ENCODE results near the gene FAM83B. TPM values are rescaled to one million over a fixed set of nuclear protein-coding genes. Genes with fewer than 3 reads are reported as not detected.

FAM83B gene
- total RNA-seq, 1 experiment from 2014 or later = 3.9 TPM

DNA sequence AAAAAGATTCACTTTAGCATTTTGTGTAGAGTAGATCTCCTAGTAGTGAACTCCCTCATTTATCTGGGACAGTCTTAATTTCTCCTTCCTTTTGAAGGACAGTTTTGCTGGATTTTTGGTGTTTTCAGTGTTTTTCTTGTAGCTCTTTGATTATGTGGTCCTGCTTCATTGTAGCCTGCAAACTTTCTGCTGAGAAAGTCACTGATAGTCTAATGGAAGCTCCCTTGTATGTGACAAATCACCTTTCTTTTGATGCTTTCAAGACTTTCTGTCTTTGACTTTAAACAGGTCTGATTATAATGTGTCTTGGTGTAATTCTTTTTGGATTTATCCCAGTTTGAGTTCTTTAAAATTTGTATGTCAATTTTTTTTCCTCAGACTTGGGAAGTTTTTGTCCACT is 86.1 kb downstream of the FAM83B start:
- Mint-ChIP-seq H3K9me3 (peaks cover 28% of the 10 kb centered on the region), H3K4me1 (no peaks in the 10 kb centered on the region), H3K4me3 (no peak overlapping the region), H3K36me3 (peaks cover 18% of the 10 kb centered on the region), H3K27ac (no peak overlapping the region), H3K27me3 (ENCODE audit: low read depth) (no peaks in the 10 kb centered on the region)
- ChIA-PET CTCF (no interaction called here), POLR2A (no interaction called here)
- TF ChIP-seq PRRX2 (CRISPR knock-in tag; IDR thresholded peaks at IDR 0.05) = no peak
- TF ChIP-seq, protein P1, sequence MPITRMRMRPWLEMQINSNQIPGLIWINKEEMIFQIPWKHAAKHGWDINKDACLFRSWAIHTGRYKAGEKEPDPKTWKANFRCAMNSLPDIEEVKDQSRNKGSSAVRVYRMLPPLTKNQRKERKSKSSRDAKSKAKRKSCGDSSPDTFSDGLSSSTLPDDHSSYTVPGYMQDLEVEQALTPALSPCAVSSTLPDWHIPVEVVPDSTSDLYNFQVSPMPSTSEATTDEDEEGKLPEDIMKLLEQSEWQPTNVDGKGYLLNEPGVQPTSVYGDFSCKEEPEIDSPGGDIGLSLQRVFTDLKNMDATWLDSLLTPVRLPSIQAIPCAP (CRISPR knock-in tag; IDR thresholded peaks at IDR 0.05) = no peak
- TF ChIP-seq RORB (CRISPR knock-in tag; IDR thresholded peaks at IDR 0.05) = no peak
- no peak for TF ChIP-seq CBFB (CRISPR knock-in tag; IDR thresholded peaks at IDR 0.05; ENCODE audit: low read depth)
- TF ChIP-seq KAT7 (CRISPR knock-in tag; IDR thresholded peaks at IDR 0.05; ENCODE audit: borderline replicate concordance) = no peak
- TF ChIP-seq ZNF263 (CRISPR knock-in tag; IDR thresholded peaks at IDR 0.05; ENCODE audit: low read depth) = no peak
- no peak for TF ChIP-seq NR1H2 (CRISPR knock-in tag; IDR thresholded peaks at IDR 0.05)
- TF ChIP-seq, protein P2, sequence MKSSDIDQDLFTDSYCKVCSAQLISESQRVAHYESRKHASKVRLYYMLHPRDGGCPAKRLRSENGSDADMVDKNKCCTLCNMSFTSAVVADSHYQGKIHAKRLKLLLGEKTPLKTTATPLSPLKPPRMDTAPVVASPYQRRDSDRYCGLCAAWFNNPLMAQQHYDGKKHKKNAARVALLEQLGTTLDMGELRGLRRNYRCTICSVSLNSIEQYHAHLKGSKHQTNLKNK (CRISPR knock-in tag; IDR thresholded peaks at IDR 0.05) = no peak
- TF ChIP-seq, protein P3, sequence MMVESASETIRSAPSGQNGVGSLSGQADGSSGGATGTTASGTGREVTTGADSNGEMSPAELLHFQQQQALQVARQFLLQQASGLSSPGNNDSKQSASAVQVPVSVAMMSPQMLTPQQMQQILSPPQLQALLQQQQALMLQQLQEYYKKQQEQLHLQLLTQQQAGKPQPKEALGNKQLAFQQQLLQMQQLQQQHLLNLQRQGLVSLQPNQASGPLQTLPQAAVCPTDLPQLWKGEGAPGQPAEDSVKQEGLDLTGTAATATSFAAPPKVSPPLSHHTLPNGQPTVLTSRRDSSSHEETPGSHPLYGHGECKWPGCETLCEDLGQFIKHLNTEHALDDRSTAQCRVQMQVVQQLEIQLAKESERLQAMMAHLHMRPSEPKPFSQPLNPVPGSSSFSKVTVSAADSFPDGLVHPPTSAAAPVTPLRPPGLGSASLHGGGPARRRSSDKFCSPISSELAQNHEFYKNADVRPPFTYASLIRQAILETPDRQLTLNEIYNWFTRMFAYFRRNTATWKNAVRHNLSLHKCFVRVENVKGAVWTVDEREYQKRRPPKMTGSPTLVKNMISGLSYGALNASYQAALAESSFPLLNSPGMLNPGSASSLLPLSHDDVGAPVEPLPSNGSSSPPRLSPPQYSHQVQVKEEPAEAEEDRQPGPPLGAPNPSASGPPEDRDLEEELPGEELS (CRISPR knock-in tag; IDR thresholded peaks at IDR 0.05) = no peak
- TF ChIP-seq ZNF219 (CRISPR knock-in tag; IDR thresholded peaks at IDR 0.05; ENCODE audit: borderline replicate concordance) = no peak
- TF ChIP-seq TEAD4 (CRISPR knock-in tag; IDR thresholded peaks at IDR 0.05) = no peak
- TF ChIP-seq CREM (CRISPR knock-in tag; IDR thresholded peaks at IDR 0.05) = no peak
- no peak for TF ChIP-seq ATF1 (CRISPR knock-in tag; IDR thresholded peaks at IDR 0.05)
- no peak for TF ChIP-seq JUN (CRISPR knock-in tag; IDR thresholded peaks at IDR 0.05)
- TF ChIP-seq, protein P4, sequence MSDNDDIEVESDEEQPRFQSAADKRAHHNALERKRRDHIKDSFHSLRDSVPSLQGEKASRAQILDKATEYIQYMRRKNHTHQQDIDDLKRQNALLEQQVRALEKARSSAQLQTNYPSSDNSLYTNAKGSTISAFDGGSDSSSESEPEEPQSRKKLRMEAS (CRISPR knock-in tag; IDR thresholded peaks at IDR 0.05) = no peak
- no peak for TF ChIP-seq TP53 (CRISPR knock-in tag; IDR thresholded peaks at IDR 0.05)
- ATAC-seq (no peak), DNase-seq (ENCODE audit: low spot score) (no peak)

DNA sequence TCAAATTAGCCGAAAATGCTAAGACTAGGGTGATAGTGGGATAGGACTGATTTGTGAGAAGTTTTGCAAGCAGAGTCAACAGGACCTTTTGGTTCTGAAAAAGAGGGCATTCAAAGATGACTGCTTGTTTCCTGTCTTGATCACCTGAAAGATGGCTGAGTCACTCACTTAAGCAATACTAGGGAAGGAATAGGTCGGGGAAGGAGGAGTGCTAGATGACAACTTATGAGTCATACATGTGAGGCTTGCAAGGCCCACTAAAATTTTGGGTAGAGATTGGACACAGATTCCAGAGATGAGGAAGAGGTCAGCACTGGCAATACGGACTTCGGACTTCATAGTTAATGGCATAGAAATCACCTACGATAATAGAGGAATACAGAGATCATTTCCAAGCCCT is 89.2 kb downstream of the FAM83B start:
- ChIA-PET POLR2A (no interaction called here), CTCF (no interaction called here)
- H3K4me3 Mint-ChIP-seq = no peak overlapping the region
- peaks cover 20% of the 10 kb centered on the region for H3K36me3 Mint-ChIP-seq
- no peaks in the 10 kb centered on the region for H3K4me1 Mint-ChIP-seq
- no peak for DNase-seq (ENCODE audit: low spot score)
- no peak overlapping the region for H3K27ac Mint-ChIP-seq
- H3K27me3 Mint-ChIP-seq (ENCODE audit: low read depth) = no peaks in the 10 kb centered on the region
- TF ChIP-seq TP53 (CRISPR knock-in tag; IDR thresholded peaks at IDR 0.05) (no peak), SMAD4 (CRISPR knock-in tag; IDR thresholded peaks at IDR 0.05) (no peak), NFE2L1 (CRISPR knock-in tag; IDR thresholded peaks at IDR 0.05) (no peak), ZNF232 (CRISPR knock-in tag; IDR thresholded peaks at IDR 0.05) (no peak), IRF2 (CRISPR knock-in tag; IDR thresholded peaks at IDR 0.05; ENCODE audit: borderline replicate concordance, low read depth) (no peak), CREB1 (CRISPR knock-in tag; IDR thresholded peaks at IDR 0.05) (no peak), ZNF671 (CRISPR knock-in tag; IDR thresholded peaks at IDR 0.05) (no peak), HMGA2 (CRISPR knock-in tag; IDR thresholded peaks at IDR 0.05) (no peak), EMX1 (CRISPR knock-in tag; IDR thresholded peaks at IDR 0.05) (no peak), FOXP1 (CRISPR knock-in tag; IDR thresholded peaks at IDR 0.05; ENCODE audit: borderline replicate concordance) (no peak), ZBTB21 (CRISPR knock-in tag; IDR thresholded peaks at IDR 0.05; ENCODE audit: borderline replicate concordance) (no peak)
- TF ChIP-seq, protein P5, sequence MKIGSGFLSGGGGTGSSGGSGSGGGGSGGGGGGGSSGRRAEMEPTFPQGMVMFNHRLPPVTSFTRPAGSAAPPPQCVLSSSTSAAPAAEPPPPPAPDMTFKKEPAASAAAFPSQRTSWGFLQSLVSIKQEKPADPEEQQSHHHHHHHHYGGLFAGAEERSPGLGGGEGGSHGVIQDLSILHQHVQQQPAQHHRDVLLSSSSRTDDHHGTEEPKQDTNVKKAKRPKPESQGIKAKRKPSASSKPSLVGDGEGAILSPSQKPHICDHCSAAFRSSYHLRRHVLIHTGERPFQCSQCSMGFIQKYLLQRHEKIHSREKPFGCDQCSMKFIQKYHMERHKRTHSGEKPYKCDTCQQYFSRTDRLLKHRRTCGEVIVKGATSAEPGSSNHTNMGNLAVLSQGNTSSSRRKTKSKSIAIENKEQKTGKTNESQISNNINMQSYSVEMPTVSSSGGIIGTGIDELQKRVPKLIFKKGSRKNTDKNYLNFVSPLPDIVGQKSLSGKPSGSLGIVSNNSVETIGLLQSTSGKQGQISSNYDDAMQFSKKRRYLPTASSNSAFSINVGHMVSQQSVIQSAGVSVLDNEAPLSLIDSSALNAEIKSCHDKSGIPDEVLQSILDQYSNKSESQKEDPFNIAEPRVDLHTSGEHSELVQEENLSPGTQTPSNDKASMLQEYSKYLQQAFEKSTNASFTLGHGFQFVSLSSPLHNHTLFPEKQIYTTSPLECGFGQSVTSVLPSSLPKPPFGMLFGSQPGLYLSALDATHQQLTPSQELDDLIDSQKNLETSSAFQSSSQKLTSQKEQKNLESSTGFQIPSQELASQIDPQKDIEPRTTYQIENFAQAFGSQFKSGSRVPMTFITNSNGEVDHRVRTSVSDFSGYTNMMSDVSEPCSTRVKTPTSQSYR (CRISPR knock-in tag; IDR thresholded peaks at IDR 0.05) = no peak
- TF ChIP-seq, protein P6, sequence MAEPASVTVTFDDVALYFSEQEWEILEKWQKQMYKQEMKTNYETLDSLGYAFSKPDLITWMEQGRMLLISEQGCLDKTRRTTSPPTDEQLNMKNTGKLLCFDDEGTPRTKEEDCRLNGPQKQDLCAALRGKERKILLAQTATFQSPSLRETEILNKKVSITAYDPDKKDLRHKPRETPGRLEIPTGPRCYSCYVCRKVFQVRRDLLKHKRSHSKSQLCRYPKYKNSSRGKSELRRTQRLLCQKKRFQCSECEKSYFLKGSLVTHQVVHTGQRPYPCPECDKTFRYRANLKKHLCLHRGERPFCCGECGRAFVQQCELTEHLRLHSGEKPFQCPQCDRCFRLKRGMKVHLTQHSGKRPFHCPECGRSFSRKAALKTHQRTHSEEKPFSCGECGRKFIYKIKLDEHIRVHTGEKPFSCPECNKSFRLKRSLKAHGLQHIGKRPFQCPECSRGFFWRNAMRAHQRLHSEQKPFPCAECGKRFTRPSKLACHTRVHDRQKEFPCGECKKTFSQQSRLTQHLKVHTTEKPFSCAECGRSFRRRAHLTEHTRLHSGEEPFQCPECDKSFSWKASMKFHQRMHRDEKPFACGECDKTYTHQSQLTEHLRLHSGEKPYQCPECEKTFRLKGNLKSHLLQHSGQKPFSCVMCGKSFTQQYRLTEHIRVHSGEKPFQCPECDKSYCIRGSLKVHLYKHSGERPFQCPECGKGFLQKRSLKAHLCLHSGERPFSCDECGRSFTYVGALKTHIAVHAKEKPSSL (CRISPR knock-in tag; conservative IDR thresholded peaks at IDR 0.05) = no peak
- TF ChIP-seq, protein P7, sequence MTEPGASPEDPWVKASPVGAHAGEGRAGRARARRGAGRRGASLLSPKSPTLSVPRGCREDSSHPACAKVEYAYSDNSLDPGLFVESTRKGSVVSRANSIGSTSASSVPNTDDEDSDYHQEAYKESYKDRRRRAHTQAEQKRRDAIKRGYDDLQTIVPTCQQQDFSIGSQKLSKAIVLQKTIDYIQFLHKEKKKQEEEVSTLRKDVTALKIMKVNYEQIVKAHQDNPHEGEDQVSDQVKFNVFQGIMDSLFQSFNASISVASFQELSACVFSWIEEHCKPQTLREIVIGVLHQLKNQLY (CRISPR knock-in tag; IDR thresholded peaks at IDR 0.05) = no peak
- peaks cover 37% of the 10 kb centered on the region for H3K9me3 Mint-ChIP-seq
- ATAC-seq = no peak
